Measurements from ENCODE around the gene WLS.
A peak's percentile ranks its signal among the peaks of the same experiment; 100 is the strongest.

WLS gene

DNA sequence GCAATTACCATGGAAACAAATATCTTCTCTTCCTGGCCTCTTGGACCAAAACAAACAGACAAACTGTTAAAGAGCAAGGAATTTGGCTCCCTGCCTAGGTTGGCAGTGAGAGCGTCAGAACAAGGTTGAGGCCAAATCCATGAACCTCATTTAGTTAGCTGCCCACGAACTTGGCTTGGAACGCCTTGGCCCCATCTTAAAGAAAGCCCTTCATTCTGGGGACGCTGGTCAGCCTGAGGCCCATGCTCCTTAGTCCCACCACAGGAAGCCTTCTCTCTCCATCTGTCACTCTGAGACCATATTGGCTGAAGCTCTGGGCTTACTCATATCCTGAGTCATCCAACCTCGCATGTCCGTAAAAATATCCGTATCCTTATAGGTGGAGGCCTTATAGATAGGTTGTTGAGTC is 119.5 kb downstream of the WLS start:
- TF ChIP-seq, protein P1, sequence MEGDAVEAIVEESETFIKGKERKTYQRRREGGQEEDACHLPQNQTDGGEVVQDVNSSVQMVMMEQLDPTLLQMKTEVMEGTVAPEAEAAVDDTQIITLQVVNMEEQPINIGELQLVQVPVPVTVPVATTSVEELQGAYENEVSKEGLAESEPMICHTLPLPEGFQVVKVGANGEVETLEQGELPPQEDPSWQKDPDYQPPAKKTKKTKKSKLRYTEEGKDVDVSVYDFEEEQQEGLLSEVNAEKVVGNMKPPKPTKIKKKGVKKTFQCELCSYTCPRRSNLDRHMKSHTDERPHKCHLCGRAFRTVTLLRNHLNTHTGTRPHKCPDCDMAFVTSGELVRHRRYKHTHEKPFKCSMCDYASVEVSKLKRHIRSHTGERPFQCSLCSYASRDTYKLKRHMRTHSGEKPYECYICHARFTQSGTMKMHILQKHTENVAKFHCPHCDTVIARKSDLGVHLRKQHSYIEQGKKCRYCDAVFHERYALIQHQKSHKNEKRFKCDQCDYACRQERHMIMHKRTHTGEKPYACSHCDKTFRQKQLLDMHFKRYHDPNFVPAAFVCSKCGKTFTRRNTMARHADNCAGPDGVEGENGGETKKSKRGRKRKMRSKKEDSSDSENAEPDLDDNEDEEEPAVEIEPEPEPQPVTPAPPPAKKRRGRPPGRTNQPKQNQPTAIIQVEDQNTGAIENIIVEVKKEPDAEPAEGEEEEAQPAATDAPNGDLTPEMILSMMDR (IDR thresholded peaks at IDR 0.05; ENCODE audit: low read length): no peak
- no peak for TF ChIP-seq EZH2phosphoT487 (IDR thresholded peaks at IDR 0.05; ENCODE audit: low read length)
- no peak for TF ChIP-seq EZH2 (optimal IDR thresholded peaks at IDR 0.05; ENCODE audit: low read depth, low read length)
- H3K9me2 ChIP-seq (replicated peaks; ENCODE audit: insufficient read depth, low read length): no peaks in the 10 kb centered on the region
- H3K27ac ChIP-seq (ENCODE audit: low read length): no peak overlapping the region
- no peaks in the 10 kb centered on the region for H4K20me1 ChIP-seq (ENCODE audit: insufficient read depth, low read length)
- H3K4me3 ChIP-seq (ENCODE audit: low read length): no peak overlapping the region
- no peaks in the 10 kb centered on the region for H3K9me3 ChIP-seq (replicated peaks; ENCODE audit: insufficient read depth, low read length)
- H3K27me3 ChIP-seq (replicated peaks; ENCODE audit: insufficient read depth, low read length): no peaks in the 10 kb centered on the region
- DNase-seq: no peak
- no peak overlapping the region for H3K9ac ChIP-seq (ENCODE audit: low read length)
- no peak overlapping the region for H2AFZ ChIP-seq (ENCODE audit: low read length)
- no peaks in the 10 kb centered on the region for H3K36me3 ChIP-seq (replicated peaks; ENCODE audit: insufficient read depth, low read length)
- H3F3A ChIP-seq (ENCODE audit: insufficient read depth, low read length): no peaks in the 10 kb centered on the region
- peaks cover 4% of the 10 kb centered on the region; the same call in 1 of the 2 replicates for H3K4me1 ChIP-seq (ENCODE audit: low read length)
- H3K79me2 ChIP-seq (ENCODE audit: low read length): no peaks in the 10 kb centered on the region
- H3K4me2 ChIP-seq (ENCODE audit: low read depth, low read length): no peak overlapping the region

- no peaks in the 10 kb centered on the region for H3K9me3 ChIP-seq (replicated peaks; ENCODE audit: insufficient read depth, low read length)
- H3K27me3 ChIP-seq (replicated peaks; ENCODE audit: insufficient read depth, low read length): no peaks in the 10 kb centered on the region
- no peak overlapping the region for H3K9ac ChIP-seq (ENCODE audit: low read length)
- H3K79me2 ChIP-seq (ENCODE audit: low read length): no peaks in the 10 kb centered on the region
- peaks cover under 1% of the 10 kb centered on the region; the same call in 1 of the 2 replicates for H3K4me1 ChIP-seq (ENCODE audit: low read length)
- TF ChIP-seq EZH2phosphoT487 (IDR thresholded peaks at IDR 0.05; ENCODE audit: low read length): no peak
- no peak for TF ChIP-seq EZH2 (optimal IDR thresholded peaks at IDR 0.05; ENCODE audit: low read depth, low read length)
- TF ChIP-seq, protein P1 (IDR thresholded peaks at IDR 0.05; ENCODE audit: low read length): peak; percentile 41
- H3F3A ChIP-seq (ENCODE audit: insufficient read depth, low read length): no peaks in the 10 kb centered on the region
- H3K4me2 ChIP-seq (ENCODE audit: low read depth, low read length): no peak overlapping the region
- H2AFZ ChIP-seq (ENCODE audit: low read length): no peak overlapping the region
- H3K27ac ChIP-seq (ENCODE audit: low read length): no peak overlapping the region
- H3K4me3 ChIP-seq (ENCODE audit: low read length): no peak overlapping the region
- H4K20me1 ChIP-seq (ENCODE audit: insufficient read depth, low read length): no peaks in the 10 kb centered on the region
- DNase-seq: peak; percentile 27
- no peaks in the 10 kb centered on the region for H3K9me2 ChIP-seq (replicated peaks; ENCODE audit: insufficient read depth, low read length)
- no peaks in the 10 kb centered on the region for H3K36me3 ChIP-seq (replicated peaks; ENCODE audit: insufficient read depth, low read length)
Measured at GRCh38 chr1:68111519-68112436, 120.5 kb downstream of the WLS start.

GRCh38 chr1:68107771-68108170 is 124.6 kb downstream of the WLS start:
- no peaks in the 10 kb centered on the region for H3K36me3 ChIP-seq (replicated peaks; ENCODE audit: insufficient read depth, low read length)
- no peak overlapping the region for H3K27ac ChIP-seq (ENCODE audit: low read length)

More at GRCh38 chr1:68107771-68108170, 124.6 kb downstream of the WLS start:
- no peaks in the 10 kb centered on the region for H3K27me3 ChIP-seq (replicated peaks; ENCODE audit: insufficient read depth, low read length)
- H3K79me2 ChIP-seq (ENCODE audit: low read length): no peaks in the 10 kb centered on the region
- no peak overlapping the region for H3K4me3 ChIP-seq (ENCODE audit: low read length)
- no peak overlapping the region for H2AFZ ChIP-seq (ENCODE audit: low read length)
- TF ChIP-seq EZH2phosphoT487 (IDR thresholded peaks at IDR 0.05; ENCODE audit: low read length) (no peak), EZH2 (optimal IDR thresholded peaks at IDR 0.05; ENCODE audit: low read depth, low read length) (no peak)
- TF ChIP-seq, protein P1 (IDR thresholded peaks at IDR 0.05; ENCODE audit: low read length): no peak
- no peaks in the 10 kb centered on the region for H3K4me1 ChIP-seq (ENCODE audit: low read length)
- no peaks in the 10 kb centered on the region for H4K20me1 ChIP-seq (ENCODE audit: insufficient read depth, low read length)
- no peak overlapping the region for H3K4me2 ChIP-seq (ENCODE audit: low read depth, low read length)
- no peak overlapping the region for H3K9ac ChIP-seq (ENCODE audit: low read length)
- no peaks in the 10 kb centered on the region for H3K9me2 ChIP-seq (replicated peaks; ENCODE audit: insufficient read depth, low read length)
- no peaks in the 10 kb centered on the region for H3F3A ChIP-seq (ENCODE audit: insufficient read depth, low read length)
- DNase-seq: no peak
- H3K9me3 ChIP-seq (replicated peaks; ENCODE audit: insufficient read depth, low read length): no peaks in the 10 kb centered on the region
